HFF-Myc (cell line): Measurements from ENCODE around the gene ZBED1.

Source experiments
- DNase-seq: peaks from one replicate; pipeline ENCODE4 v3.0.0-alpha.2; 2011; ENCODE audit warnings: low read depth; ENCODE audit errors: extremely low read depth
- H3K4me3 ChIP-seq: replicated peaks from 2 replicates; pipeline ENCODE4 v1.5.1; 2011; ENCODE audit warnings: low read depth, mild to moderate bottlenecking, control low read depth, low read length
- CTCF ChIP-seq: IDR thresholded peaks from 2 replicates; pipeline ENCODE4 v1.5.1; 2012; ENCODE audit warnings: mild to moderate bottlenecking, low read depth, low read length, control low read depth; ENCODE audit errors: missing control alignments

ZBED1 gene

GRCh38 chrX:2500803-2501558 is at the start of gene ZBED1, which contains the start of gene DHRSX:
Gene ZBED1, minus strand, starts transcription at chrX:2500976. Its CDS starts 10,257 bp downstream, at chrX:2490719.
Gene DHRSX, minus strand, starts transcription at chrX:2500976. Its CDS starts 51 bp downstream, at chrX:2500925.
- no peak for DNase-seq
- H3K4me3 ChIP-seq: peak within 1 kb of the TSS; percentile 66
- no peak for TF ChIP-seq CTCF

GRCh38 chrX:2549876-2550275 is 49.1 kb upstream of the ZBED1 start:
- no peak overlapping the region for H3K4me3 ChIP-seq
- no peak for DNase-seq
- TF ChIP-seq CTCF: no peak

GRCh38 chrX:2548711-2549423 is 48.1 kb upstream of the ZBED1 start:
- TF ChIP-seq CTCF: no peak
- peak; percentile 12 for DNase-seq
- H3K4me3 ChIP-seq: no peak overlapping the region

GRCh38 chrX:2547736-2548135 is 47.0 kb upstream of the ZBED1 start:
- no peak overlapping the region for H3K4me3 ChIP-seq
- no peak for DNase-seq
- TF ChIP-seq CTCF: no peak

- H3K4me3 ChIP-seq: no peak overlapping the region
- no peak for DNase-seq
- TF ChIP-seq CTCF: no peak
These were observed 45.7 kb upstream of the ZBED1 start for GRCh38 chrX:2546496-2546895.

GRCh38 chrX:2545144-2545543 is 44.4 kb upstream of the ZBED1 start:
- no peak for TF ChIP-seq CTCF

More at GRCh38 chrX:2545144-2545543, 44.4 kb upstream of the ZBED1 start:
- no peak overlapping the region for H3K4me3 ChIP-seq
- DNase-seq: no peak
